Esophagus squamous epithelium (tissue), 5 donors: ENCODE data around the gene HS2ST1. TPM values are rescaled to one million over a fixed set of nuclear protein-coding genes. Genes with fewer than 3 reads are reported as not detected.

Experiments
- DNase-seq: peaks from one replicate; lab custom pipeline; 2025; lab: John Stamatoyannopoulos, UW
- H3K27ac ChIP-seq, 4 donors: fragments of 200-600 bp; sonication (generic); one replicate each; pipeline ENCODE4 v1.5.1; 2016 to 2019; ENCODE audit warnings: mild to moderate bottlenecking in 1 of 4
- H3K27me3 ChIP-seq, 4 donors: fragments of 200-600 bp; sonication (generic); 1 replicate in 3 of 4; 2 replicates in 1 of 4; pipeline versions ENCODE4 v1.5.1 to v1.6.0; 2017 to 2021; ENCODE audit warnings: antibody characterized with exemption in 1 of 4
- H3K36me3 ChIP-seq, 3 donors: fragments of 200-600 bp; sonication (generic); one replicate each; pipeline ENCODE4 v1.5.1; 2016 to 2019
- H3K4me1 ChIP-seq, 3 donors: fragments of 200-600 bp; sonication (generic); one replicate each; pipeline ENCODE4 v1.5.1; 2017 to 2019
- H3K4me3 ChIP-seq, 4 donors: fragments of 200-600 bp; sonication (generic); 1 replicate in 3 of 4; 2 replicates in 1 of 4; pipeline ENCODE4 v1.5.1; 2016 to 2019; ENCODE audit warnings: mild to moderate bottlenecking in 2 of 4, moderate library complexity in 1 of 4
- H3K9me3 ChIP-seq, 3 donors: fragments of 200-600 bp; sonication (generic); one replicate each; pipeline ENCODE4 v1.5.1; 2016 to 2019
- CTCF ChIP-seq, 6 experiments: fragments of 450-650 bp in 4 of 6; fragments of 200-600 bp in 2 of 6; sonication (generic) in 2 of 6; IDR thresholded peaks; one replicate each; pipeline ENCODE4 v1.5.1; 2016 to 2019; ENCODE audit warnings: antibody characterized with exemption in 6 of 6, mild to moderate bottlenecking in 4 of 6, moderate library complexity in 4 of 6
- POLR2A ChIP-seq, 4 donors: fragments of 450-650 bp; IDR thresholded peaks; one replicate each; pipeline ENCODE4 v1.6.1; 2017; ENCODE audit warnings: antibody characterized with exemption in 4 of 4, mild to moderate bottlenecking in 4 of 4, moderate library complexity in 3 of 4
- WGBS, 2 donors: methylation state at CpG; one replicate each; pipeline ENCODE4 v1.1.5; 2018; 5-methylcytosine and 5-hydroxymethylcytosine counted together
- intact Hi-C: fragments of 100-400 bp; cut with DNase I; formaldehyde crosslinking; loops from one replicate; pipeline ENCODE4 v1.15.0; 2022
- total RNA-seq, 4 donors: library from RNA; depleted of rRNA; stranded (reverse); fragments of >200 nt; gene quantifications; one replicate each; pipeline ENCODE4 v1.1.0, GENCODE V29; 2016
- donor health status: DM: yes; HTN: yes; CAD: no.

Gene HS2ST1
- total RNA-seq, 4 donors from 2014 or later: 5.3 to 10.5 (median 9.1) TPM

- intact Hi-C loops: no loop called here
- Histone ChIP-seq H3K4me3 (no peak overlapping the region), H3K36me3 (peaks cover 0 to 11% (median 0%) of the 10 kb centered on the region in 3 donors), H3K9me3 (peaks cover 0 to 9% (median 4%) of the 10 kb centered on the region in 3 donors), H3K27ac (no peak overlapping the region), H3K4me1 (no peaks in the 10 kb centered on the region), H3K27me3 (no peaks in the 10 kb centered on the region)
- TF ChIP-seq CTCF (IDR thresholded peaks at IDR 0.05) (no peak), POLR2A (IDR thresholded peaks at IDR 0.05) (no peak)
- DNase-seq: no peak
Measured at GRCh38 chr1:87103074-87103473, 188.6 kb downstream of the HS2ST1 start.

GRCh38 chr1:87104140-87104539, 189.7 kb downstream of the HS2ST1 start:
- TF ChIP-seq CTCF (IDR thresholded peaks at IDR 0.05) (no peak), POLR2A (IDR thresholded peaks at IDR 0.05) (no peak)
- peaks cover 0 to 9% (median 4%) of the 10 kb centered on the region in 3 donors for H3K9me3 ChIP-seq
- no peaks in the 10 kb centered on the region for H3K4me1 ChIP-seq
- H3K36me3 ChIP-seq: peaks cover 0 to 11% (median 0%) of the 10 kb centered on the region in 3 donors
- DNase-seq: no peak
- 48 to 65% methylated on average over 1 of the region's 1 CpG for WGBS, 2 donors
- no peak overlapping the region for H3K4me3 ChIP-seq
- H3K27ac ChIP-seq: no peak overlapping the region
- intact Hi-C loops: no loop called here
- no peaks in the 10 kb centered on the region for H3K27me3 ChIP-seq

- intact Hi-C loops: no loop called here
- DNase-seq: no peak
- Histone ChIP-seq H3K27me3 (no peaks in the 10 kb centered on the region), H3K27ac (no peak overlapping the region), H3K4me3 (no peak overlapping the region), H3K4me1 (no peaks in the 10 kb centered on the region), H3K9me3 (peaks cover 0 to 9% (median 4%) of the 10 kb centered on the region in 3 donors), H3K36me3 (peaks cover 0 to 8% (median 0%) of the 10 kb centered on the region in 3 donors)
- TF ChIP-seq CTCF (IDR thresholded peaks at IDR 0.05) (no peak), POLR2A (IDR thresholded peaks at IDR 0.05) (no peak)
Measured at GRCh38 chr1:87104945-87105344, 190.5 kb downstream of the HS2ST1 start.

- H3K36me3 ChIP-seq: no peaks in the 10 kb centered on the region
- no peaks in the 10 kb centered on the region for H3K9me3 ChIP-seq
- no peak overlapping the region for H3K4me3 ChIP-seq
- H3K27ac ChIP-seq: no peak overlapping the region
- H3K4me1 ChIP-seq: no peaks in the 10 kb centered on the region
- intact Hi-C loops: no loop called here
- TF ChIP-seq POLR2A (IDR thresholded peaks at IDR 0.05): no peak
- no peak for TF ChIP-seq CTCF (IDR thresholded peaks at IDR 0.05)
- no peak for DNase-seq
- H3K27me3 ChIP-seq: no peaks in the 10 kb centered on the region
Measured at GRCh38 chr1:87106144-87106543, 191.7 kb downstream of the HS2ST1 start.

- Histone ChIP-seq H3K36me3 (no peaks in the 10 kb centered on the region), H3K9me3 (no peaks in the 10 kb centered on the region), H3K27ac (no peak overlapping the region), H3K4me3 (no peak overlapping the region), H3K4me1 (no peaks in the 10 kb centered on the region), H3K27me3 (no peaks in the 10 kb centered on the region)
- 70 to 92% methylated on average over 2 of the region's 2 CpGs for WGBS, 2 donors
- DNase-seq: no peak
- intact Hi-C loops: no loop called here
- TF ChIP-seq CTCF (IDR thresholded peaks at IDR 0.05) (no peak), POLR2A (IDR thresholded peaks at IDR 0.05) (no peak)
Measured at GRCh38 chr1:87106867-87107266, 192.4 kb downstream of the HS2ST1 start.
